Retinal pigment epithelial cell (primary cell): ENCODE measurements around the gene ZNF512B.
"Not testable (repeated sequence)": the region's sequence is repeated elsewhere in the genome, so short reads cannot be mapped to it uniquely, and the experiment has no call there.

ENCODE experiments used
- DNase-seq: peaks from one replicate; pipeline ENCODE4 v3.0.0-alpha.2; 2010; ENCODE audit warnings: low read depth
- H3K4me3 ChIP-seq: 2 replicates; pipeline ENCODE4 v1.5.1; 2011; ENCODE audit warnings: mild to moderate bottlenecking, low read length, control low read depth, moderate library complexity
- CTCF ChIP-seq: conservative IDR thresholded peaks from 2 replicates; pipeline ENCODE4 v1.5.1; 2011; ENCODE audit warnings: low read depth, low read length, control low read depth, inconsistent platforms

ZNF512B gene

GRCh38 chr20:63969838-63970713, at the start of gene ZNF512B:
Gene ZNF512B (minus strand): TSS chr20:63969930. CDS start chr20:63967950, 1,980 bp downstream.
- peak within 1 kb of the TSS; percentile 58 for H3K4me3 ChIP-seq
- TF ChIP-seq CTCF = no peak
- DNase-seq = no peak

GRCh38 chr20:64015635-64016034, 45.9 kb upstream of the ZNF512B start:
- TF ChIP-seq CTCF = no peak
- no peak for DNase-seq
- H3K4me3 ChIP-seq = no peak overlapping the region

GRCh38 chr20:64012385-64013154, 42.8 kb upstream of the ZNF512B start:
- not testable (repeated sequence) for DNase-seq, H3K4me3 ChIP-seq

- no peak for TF ChIP-seq CTCF
These were observed 41.6 kb upstream of the ZNF512B start for GRCh38 chr20:64011366-64011779.

GRCh38 chr20:64010711-64011237, 41.0 kb upstream of the ZNF512B start:
- no peak for TF ChIP-seq CTCF
- no peak overlapping the region for H3K4me3 ChIP-seq
- DNase-seq = no peak

More at GRCh38 chr20:64011366-64011779, 41.6 kb upstream of the ZNF512B start:
- no peak overlapping the region for H3K4me3 ChIP-seq
- DNase-seq = no peak

- TF ChIP-seq CTCF = no peak
- H3K4me3 ChIP-seq = no peak overlapping the region
- DNase-seq = no peak
These were observed 40.2 kb upstream of the ZNF512B start for GRCh38 chr20:64009811-64010387.

- no peak for TF ChIP-seq CTCF
- DNase-seq = no peak
- no peak overlapping the region for H3K4me3 ChIP-seq
These were observed 37.2 kb upstream of the ZNF512B start for GRCh38 chr20:64006902-64007301.
